Lung (tissue), 12 donors: ENCODE measurements around the gene ATP8B3. TPM values are rescaled to one million over a fixed set of nuclear protein-coding genes. Genes with fewer than 3 reads are reported as not detected.

Source experiments
- ATAC-seq: fragments of 200-7000 bp; cut with Tn5 transposase; one replicate; pipeline ENCODE4 v1.9.1; 2020; ENCODE audit warnings: moderate number of reproducible peaks; ENCODE audit not compliant: insufficient read depth, low FRiP score
- DNase-seq, 3 donors: peaks; one replicate each; pipeline ENCODE4 v3.0.0-alpha.2; 2013 to 2017
- H3K27ac ChIP-seq, 2 donors: one replicate each; pipeline ENCODE4 v1.5.1; 2013; ENCODE audit warnings: mild to moderate bottlenecking in 2 of 2, moderate library complexity in 2 of 2, control low read depth in 1 of 2, inconsistent platforms in 1 of 2, low read depth in 1 of 2, low read length in 1 of 2
- H3K27me3 ChIP-seq, 3 donors: one replicate each; pipeline ENCODE4 v1.5.1; 2013; ENCODE audit warnings: low read length in 2 of 3; ENCODE audit not compliant: control insufficient read depth in 3 of 3, insufficient read depth in 3 of 3
- H3K36me3 ChIP-seq, 4 donors: one replicate each; pipeline ENCODE4 v1.5.1; 2013; ENCODE audit warnings: low read length in 4 of 4, mild to moderate bottlenecking in 1 of 4, moderate library complexity in 1 of 4; ENCODE audit not compliant: control insufficient read depth in 4 of 4, insufficient read depth in 4 of 4
- H3K4me1 ChIP-seq, 5 donors: one replicate each; pipeline ENCODE4 v1.5.1; 2013; ENCODE audit warnings: low read length in 5 of 5, mild to moderate bottlenecking in 2 of 5, moderate library complexity in 1 of 5; ENCODE audit not compliant: control insufficient read depth in 5 of 5, insufficient read depth in 5 of 5
- H3K4me3 ChIP-seq: one replicate; pipeline ENCODE4 v1.5.1; 2013; ENCODE audit warnings: mild to moderate bottlenecking, control low read depth, moderate library complexity
- H3K9ac ChIP-seq, 2 donors: one replicate each; pipeline ENCODE4 v1.5.1; 2013; ENCODE audit warnings: low read length in 2 of 2, control low read depth in 1 of 2; ENCODE audit not compliant: insufficient read depth in 1 of 2
- H3K9me3 ChIP-seq, 4 donors: one replicate each; pipeline ENCODE4 v1.5.1; 2013; ENCODE audit warnings: low read length in 3 of 4, mild to moderate bottlenecking in 1 of 4, moderate library complexity in 1 of 4; ENCODE audit not compliant: control insufficient read depth in 4 of 4, insufficient read depth in 3 of 4
- WGBS, 2 donors: extraction: QIAGEN DNeasy Blood & Tissue Kit; methylation state at CpG; one replicate each; pipeline ENCODE4 v1.1.7; 2013; 5-methylcytosine and 5-hydroxymethylcytosine counted together
- polyA plus RNA-seq, 2 donors: library from polyadenylated mRNA; stranded (reverse); fragments of 200-250 nt; gene quantifications; one replicate each; pipeline ENCODE4 v1.2.1, GENCODE V29; 2013
- total RNA-seq, 2 donors: library from RNA; depleted of rRNA in 1 of 2; stranded (reverse); fragments of >200 nt in 1 of 2; gene quantifications; one replicate each; pipeline ENCODE4 v1.2.1, GENCODE V29; 2014 to 2021
- TF ChIP-seq, protein P1 (sequence below): IDR thresholded peaks from 2 replicates; pipeline ENCODE4 v1.5.1; 2012; ENCODE audit warnings: mild to moderate bottlenecking; ENCODE audit errors: control extremely low read depth, extremely low read depth
- donor health status: control.
- donor health status: control.
- donor health status: Bipolar disorder and iron deficiency.
- donor health status: healthy.
- donor health status: DM: yes; HTN: yes; CAD: no.

The ATP8B3 gene
- total and polyA plus RNA-seq, 4 donors: 0.69 to 2.4 (median 1.8) TPM

- no peak overlapping the region for H3K27ac ChIP-seq
- TF ChIP-seq, protein P1, sequence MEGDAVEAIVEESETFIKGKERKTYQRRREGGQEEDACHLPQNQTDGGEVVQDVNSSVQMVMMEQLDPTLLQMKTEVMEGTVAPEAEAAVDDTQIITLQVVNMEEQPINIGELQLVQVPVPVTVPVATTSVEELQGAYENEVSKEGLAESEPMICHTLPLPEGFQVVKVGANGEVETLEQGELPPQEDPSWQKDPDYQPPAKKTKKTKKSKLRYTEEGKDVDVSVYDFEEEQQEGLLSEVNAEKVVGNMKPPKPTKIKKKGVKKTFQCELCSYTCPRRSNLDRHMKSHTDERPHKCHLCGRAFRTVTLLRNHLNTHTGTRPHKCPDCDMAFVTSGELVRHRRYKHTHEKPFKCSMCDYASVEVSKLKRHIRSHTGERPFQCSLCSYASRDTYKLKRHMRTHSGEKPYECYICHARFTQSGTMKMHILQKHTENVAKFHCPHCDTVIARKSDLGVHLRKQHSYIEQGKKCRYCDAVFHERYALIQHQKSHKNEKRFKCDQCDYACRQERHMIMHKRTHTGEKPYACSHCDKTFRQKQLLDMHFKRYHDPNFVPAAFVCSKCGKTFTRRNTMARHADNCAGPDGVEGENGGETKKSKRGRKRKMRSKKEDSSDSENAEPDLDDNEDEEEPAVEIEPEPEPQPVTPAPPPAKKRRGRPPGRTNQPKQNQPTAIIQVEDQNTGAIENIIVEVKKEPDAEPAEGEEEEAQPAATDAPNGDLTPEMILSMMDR: no peak
- 25 to 29% methylated on average over 4 to 6 of the region's 7 CpGs for WGBS, 2 donors
- DNase-seq (no peak), ATAC-seq (no peak)
- peaks cover 0 to 6% (median 0%) of the 10 kb centered on the region in 4 donors for H3K9me3 ChIP-seq
- H3K27me3 ChIP-seq: peaks cover 3 to 10% (median 3%) of the 10 kb centered on the region in 3 donors
- peaks cover 0 to 5% (median 0%) of the 10 kb centered on the region in 5 donors for H3K4me1 ChIP-seq
- H3K9ac ChIP-seq: no peak overlapping the region
- H3K4me3 ChIP-seq: no peak overlapping the region
- H3K36me3 ChIP-seq: no peaks in the 10 kb centered on the region
Measured at GRCh38 chr19:1790054-1790792, 21.9 kb downstream of the ATP8B3 start.

- Histone ChIP-seq H3K4me3 (no peak overlapping the region), H3K27me3 (peaks cover 0 to 10% (median 3%) of the 10 kb centered on the region in 3 donors), H3K27ac (no peak overlapping the region), H3K9ac (no peak overlapping the region), H3K9me3 (peaks cover 0 to 6% (median 0%) of the 10 kb centered on the region in 4 donors), H3K36me3 (no peaks in the 10 kb centered on the region), H3K4me1 (peaks cover 0 to 5% (median 0%) of the 10 kb centered on the region in 5 donors)
- TF ChIP-seq, protein P1: no peak
- ATAC-seq: no peak
- WGBS, 2 donors: 7 to 26% methylated on average over 35 to 59 of the region's 59 CpGs
- DNase-seq: no peak
Measured at GRCh38 chr19:1789261-1790041, 22.6 kb downstream of the ATP8B3 start.

GRCh38 chr19:1787116-1787515 lies 25.0 kb downstream of the ATP8B3 start:
- ATAC-seq (no peak), DNase-seq (no peak)
- WGBS, 2 donors: 64 to 80% methylated on average over 8 of the region's 8 CpGs
- peaks cover 0 to 20% (median 5%) of the 10 kb centered on the region in 3 donors for H3K27me3 ChIP-seq
- no peak overlapping the region for H3K9ac ChIP-seq
- TF ChIP-seq, protein P1: no peak
- no peaks in the 10 kb centered on the region for H3K36me3 ChIP-seq
- no peak overlapping the region for H3K27ac ChIP-seq
- no peak overlapping the region for H3K4me3 ChIP-seq
- peaks cover 0 to 5% (median 0%) of the 10 kb centered on the region in 5 donors for H3K4me1 ChIP-seq
- peaks cover 0 to 16% (median 0%) of the 10 kb centered on the region in 4 donors for H3K9me3 ChIP-seq
